SK-N-SH (cell line): ENCODE measurements around the gene H1-8.

Source experiments
- EP300 ChIP-seq, 2 experiments: IDR thresholded peaks; 2 replicates each; pipeline versions ENCODE4 v1.4.0 to v1.6.1; 2012; ENCODE audit warnings: borderline replicate concordance in 1 of 2, low read depth in 1 of 2, low read length in 1 of 2
- FOXJ3 ChIP-seq: sonication (generic); formaldehyde crosslinking; IDR thresholded peaks from 2 replicates; pipeline ENCODE4 v1.5.1; 2020; ENCODE audit warnings: mild to moderate bottlenecking, missing genetic modification reagents
- GABPA ChIP-seq: IDR thresholded peaks from 2 replicates; pipeline ENCODE4 v1.4.0; 2012; ENCODE audit warnings: low read depth, mild to moderate bottlenecking
- GATA2 ChIP-seq: sonication (generic); formaldehyde crosslinking; IDR thresholded peaks from 2 replicates; pipeline ENCODE4 v1.5.0; 2020; ENCODE audit warnings: mild to moderate bottlenecking, missing genetic modification reagents
- POLR2AphosphoS5 ChIP-seq: IDR thresholded peaks from 2 replicates; pipeline ENCODE4 v1.6.1; 2012; ENCODE audit warnings: low read depth, low read length
- RAD21 ChIP-seq: IDR thresholded peaks from 2 replicates; pipeline ENCODE4 v1.6.1; 2012; ENCODE audit warnings: mild to moderate bottlenecking, low read length
- RFX5 ChIP-seq: IDR thresholded peaks from 2 replicates; pipeline ENCODE4 v1.6.1; 2012; ENCODE audit warnings: mild to moderate bottlenecking, improper control_type of control experiment, low read length
- RXRA ChIP-seq: IDR thresholded peaks from 2 replicates; pipeline ENCODE4 v1.4.0; 2012; ENCODE audit warnings: low read depth, mild to moderate bottlenecking, borderline replicate concordance
- TCF12 ChIP-seq: IDR thresholded peaks from 2 replicates; pipeline ENCODE4 v1.4.0; 2012
- TF ChIP-seq, protein P1 (sequence below): IDR thresholded peaks from 2 replicates; pipeline ENCODE4 v1.6.1; 2012; ENCODE audit warnings: mild to moderate bottlenecking, low read depth, low read length, moderate library complexity
- TF ChIP-seq, protein P2 (sequence below): fragments of 200-600 bp; sonication (generic); IDR thresholded peaks from 2 replicates; pipeline ENCODE4 v1.6.1; 2017; ENCODE audit warnings: antibody characterized with exemption, mild to moderate bottlenecking, moderate library complexity
- TF ChIP-seq, protein P3 (sequence below): IDR thresholded peaks from 2 replicates; pipeline ENCODE4 v1.4.0; 2012; ENCODE audit warnings: low read depth
- TF ChIP-seq, protein P4 (sequence below): IDR thresholded peaks from 2 replicates; pipeline ENCODE4 v1.4.0; 2012; ENCODE audit warnings: low read depth, borderline replicate concordance

DNA sequence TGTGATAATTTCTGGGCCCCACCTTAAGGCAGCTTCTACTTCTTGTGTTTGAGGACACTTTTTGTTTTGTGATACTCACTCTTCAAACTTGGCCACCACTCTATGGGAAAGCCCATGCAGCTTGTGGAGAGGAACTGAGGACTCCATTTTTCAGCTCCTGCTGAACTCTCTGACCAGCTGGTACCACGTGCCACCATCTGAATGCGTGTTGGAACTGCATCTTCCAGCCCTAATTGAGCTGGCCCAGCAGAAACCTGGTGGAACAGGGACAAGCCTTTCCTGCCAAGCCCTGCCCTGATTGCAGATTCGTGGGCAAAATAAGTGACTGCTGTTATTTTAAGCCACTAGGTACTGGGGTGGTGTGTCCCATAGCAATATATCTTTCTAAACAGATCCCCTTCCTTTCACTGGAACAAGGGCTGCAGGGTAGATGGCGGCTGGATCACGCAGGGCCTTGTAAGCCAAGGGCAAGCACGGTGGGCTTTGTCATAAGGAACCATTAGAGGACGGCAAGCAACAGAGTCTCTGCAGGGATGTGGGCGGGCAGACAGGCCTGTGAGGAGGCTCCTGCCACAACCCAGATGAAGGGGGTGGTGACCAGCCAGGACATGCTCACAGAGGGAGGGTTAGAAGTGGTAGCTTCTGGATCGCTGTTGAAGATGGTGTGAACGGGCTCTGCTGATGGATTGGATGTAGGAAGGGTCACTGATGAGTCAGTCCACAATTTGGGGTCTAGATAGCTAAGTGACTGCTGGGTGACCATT, 9.5 kb downstream of the H1-8 start:
- TF ChIP-seq, protein P1, sequence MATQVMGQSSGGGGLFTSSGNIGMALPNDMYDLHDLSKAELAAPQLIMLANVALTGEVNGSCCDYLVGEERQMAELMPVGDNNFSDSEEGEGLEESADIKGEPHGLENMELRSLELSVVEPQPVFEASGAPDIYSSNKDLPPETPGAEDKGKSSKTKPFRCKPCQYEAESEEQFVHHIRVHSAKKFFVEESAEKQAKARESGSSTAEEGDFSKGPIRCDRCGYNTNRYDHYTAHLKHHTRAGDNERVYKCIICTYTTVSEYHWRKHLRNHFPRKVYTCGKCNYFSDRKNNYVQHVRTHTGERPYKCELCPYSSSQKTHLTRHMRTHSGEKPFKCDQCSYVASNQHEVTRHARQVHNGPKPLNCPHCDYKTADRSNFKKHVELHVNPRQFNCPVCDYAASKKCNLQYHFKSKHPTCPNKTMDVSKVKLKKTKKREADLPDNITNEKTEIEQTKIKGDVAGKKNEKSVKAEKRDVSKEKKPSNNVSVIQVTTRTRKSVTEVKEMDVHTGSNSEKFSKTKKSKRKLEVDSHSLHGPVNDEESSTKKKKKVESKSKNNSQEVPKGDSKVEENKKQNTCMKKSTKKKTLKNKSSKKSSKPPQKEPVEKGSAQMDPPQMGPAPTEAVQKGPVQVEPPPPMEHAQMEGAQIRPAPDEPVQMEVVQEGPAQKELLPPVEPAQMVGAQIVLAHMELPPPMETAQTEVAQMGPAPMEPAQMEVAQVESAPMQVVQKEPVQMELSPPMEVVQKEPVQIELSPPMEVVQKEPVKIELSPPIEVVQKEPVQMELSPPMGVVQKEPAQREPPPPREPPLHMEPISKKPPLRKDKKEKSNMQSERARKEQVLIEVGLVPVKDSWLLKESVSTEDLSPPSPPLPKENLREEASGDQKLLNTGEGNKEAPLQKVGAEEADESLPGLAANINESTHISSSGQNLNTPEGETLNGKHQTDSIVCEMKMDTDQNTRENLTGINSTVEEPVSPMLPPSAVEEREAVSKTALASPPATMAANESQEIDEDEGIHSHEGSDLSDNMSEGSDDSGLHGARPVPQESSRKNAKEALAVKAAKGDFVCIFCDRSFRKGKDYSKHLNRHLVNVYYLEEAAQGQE: no peak
- TF ChIP-seq, protein P2, sequence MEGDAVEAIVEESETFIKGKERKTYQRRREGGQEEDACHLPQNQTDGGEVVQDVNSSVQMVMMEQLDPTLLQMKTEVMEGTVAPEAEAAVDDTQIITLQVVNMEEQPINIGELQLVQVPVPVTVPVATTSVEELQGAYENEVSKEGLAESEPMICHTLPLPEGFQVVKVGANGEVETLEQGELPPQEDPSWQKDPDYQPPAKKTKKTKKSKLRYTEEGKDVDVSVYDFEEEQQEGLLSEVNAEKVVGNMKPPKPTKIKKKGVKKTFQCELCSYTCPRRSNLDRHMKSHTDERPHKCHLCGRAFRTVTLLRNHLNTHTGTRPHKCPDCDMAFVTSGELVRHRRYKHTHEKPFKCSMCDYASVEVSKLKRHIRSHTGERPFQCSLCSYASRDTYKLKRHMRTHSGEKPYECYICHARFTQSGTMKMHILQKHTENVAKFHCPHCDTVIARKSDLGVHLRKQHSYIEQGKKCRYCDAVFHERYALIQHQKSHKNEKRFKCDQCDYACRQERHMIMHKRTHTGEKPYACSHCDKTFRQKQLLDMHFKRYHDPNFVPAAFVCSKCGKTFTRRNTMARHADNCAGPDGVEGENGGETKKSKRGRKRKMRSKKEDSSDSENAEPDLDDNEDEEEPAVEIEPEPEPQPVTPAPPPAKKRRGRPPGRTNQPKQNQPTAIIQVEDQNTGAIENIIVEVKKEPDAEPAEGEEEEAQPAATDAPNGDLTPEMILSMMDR: no peak
- TF ChIP-seq, protein P3, sequence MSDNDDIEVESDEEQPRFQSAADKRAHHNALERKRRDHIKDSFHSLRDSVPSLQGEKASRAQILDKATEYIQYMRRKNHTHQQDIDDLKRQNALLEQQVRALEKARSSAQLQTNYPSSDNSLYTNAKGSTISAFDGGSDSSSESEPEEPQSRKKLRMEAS: no peak
- TF ChIP-seq GABPA (no peak), POLR2AphosphoS5 (no peak), EP300 (IDR thresholded peaks at IDR 0.05; ENCODE audit: borderline replicate concordance in 1 of 2, low read depth in 1 of 2, low read length in 1 of 2) (no peak), RXRA (no peak), FOXJ3 (no peak), RAD21 (no peak), GATA2 (CRISPR knock-in tag) (no peak), TCF12 (no peak), RFX5 (no peak)
- TF ChIP-seq, protein P4, sequence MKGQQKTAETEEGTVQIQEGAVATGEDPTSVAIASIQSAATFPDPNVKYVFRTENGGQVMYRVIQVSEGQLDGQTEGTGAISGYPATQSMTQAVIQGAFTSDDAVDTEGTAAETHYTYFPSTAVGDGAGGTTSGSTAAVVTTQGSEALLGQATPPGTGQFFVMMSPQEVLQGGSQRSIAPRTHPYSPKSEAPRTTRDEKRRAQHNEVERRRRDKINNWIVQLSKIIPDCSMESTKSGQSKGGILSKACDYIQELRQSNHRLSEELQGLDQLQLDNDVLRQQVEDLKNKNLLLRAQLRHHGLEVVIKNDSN: no peak
